Esophagus muscularis mucosa (tissue), 4 donors: ENCODE results near the gene FNDC1. TPM values are rescaled to one million over a fixed set of nuclear protein-coding genes. Genes with fewer than 3 reads are reported as not detected.

ENCODE experiments used
- DNase-seq: peaks from one replicate; pipeline ENCODE4 v3.0.0-alpha.2; 2017; ENCODE audit errors: extremely low spot score
- H3K27ac ChIP-seq, 4 donors: fragments of 200-600 bp; sonication (generic); replicated peaks in 1 of 4; 1 replicate in 3 of 4; 2 replicates in 1 of 4; pipeline ENCODE4 v1.5.1; 2016 to 2019; ENCODE audit warnings: mild to moderate bottlenecking in 1 of 4
- H3K27me3 ChIP-seq, 4 donors: fragments of 200-600 bp; sonication (generic); one replicate each; pipeline versions ENCODE4 v1.5.1 to v1.6.0; 2016 to 2019
- H3K36me3 ChIP-seq, 4 donors: fragments of 200-600 bp; sonication (generic); one replicate each; pipeline ENCODE4 v1.5.1; 2016 to 2019
- H3K4me1 ChIP-seq, 4 donors: fragments of 200-600 bp; sonication (generic); one replicate each; pipeline ENCODE4 v1.5.1; 2016 to 2019
- H3K4me3 ChIP-seq, 4 donors: fragments of 200-600 bp; sonication (generic); 1 replicate in 2 of 4; 2 replicates in 2 of 4; pipeline ENCODE4 v1.5.1; 2016 to 2019; ENCODE audit warnings: mild to moderate bottlenecking in 4 of 4, moderate library complexity in 1 of 4
- H3K9me3 ChIP-seq, 4 donors: fragments of 200-600 bp; sonication (generic); 1 replicate in 3 of 4; 2 replicates in 1 of 4; pipeline ENCODE4 v1.5.1; 2016 to 2019
- EP300 ChIP-seq: sonication (generic); formaldehyde crosslinking; IDR thresholded peaks from one replicate; pipeline ENCODE4 v1.6.1; 2017; ENCODE audit warnings: antibody characterized with exemption
- POLR2A ChIP-seq: fragments of 450-650 bp; IDR thresholded peaks from one replicate; pipeline ENCODE4 v1.6.1; 2017; ENCODE audit warnings: antibody characterized with exemption, moderate library complexity, mild to moderate bottlenecking, low read depth
- POLR2AphosphoS5 ChIP-seq, 2 donors: sonication (generic); formaldehyde crosslinking; IDR thresholded peaks; one replicate each; pipeline ENCODE4 v1.6.1; 2017; ENCODE audit warnings: antibody characterized with exemption in 2 of 2
- WGBS: methylation state at CpG from one replicate; pipeline ENCODE4 v1.1.5; 2018; 5-methylcytosine and 5-hydroxymethylcytosine counted together
- intact Hi-C: fragments of 100-400 bp; cut with DNase I; formaldehyde crosslinking; loops from one replicate; pipeline ENCODE4 v1.15.1; 2023
- total RNA-seq, 4 donors: library from RNA; depleted of rRNA; stranded (reverse); fragments of >200 nt; gene quantifications; one replicate each; pipeline versions ENCODE4 v1.1.0 to v1.2.1, GENCODE V29; 2016
- TF ChIP-seq, protein P1 (sequence below), 3 experiments: fragments of 200-600 bp in 2 of 3; fragments of 450-650 bp in 1 of 3; sonication (generic) in 2 of 3; IDR thresholded peaks; one replicate each; pipeline ENCODE4 v1.5.1; 2017 to 2019; ENCODE audit warnings: antibody characterized with exemption in 3 of 3, mild to moderate bottlenecking in 2 of 3, moderate library complexity in 1 of 3

FNDC1 gene
- total RNA-seq, 4 donors from 2014 or later = 0.84 to 11.2 (median 2.7) TPM

GRCh38 chr6:159303784-159304183, 134.6 kb downstream of the FNDC1 start:
- H3K4me1 ChIP-seq = peaks cover 0 to 17% (median 14%) of the 10 kb centered on the region in 4 donors
- no peaks in the 10 kb centered on the region for H3K36me3 ChIP-seq
- H3K9me3 ChIP-seq = no peaks in the 10 kb centered on the region
- no peak for DNase-seq
- no peak overlapping the region for H3K27ac ChIP-seq
- WGBS = 90% methylated on average over 2 of the region's 6 CpGs
- H3K4me3 ChIP-seq = no peak overlapping the region
- H3K27me3 ChIP-seq = no peaks in the 10 kb centered on the region
- TF ChIP-seq POLR2A = no peak
- intact Hi-C loops = no loop called here

- H3K4me3 ChIP-seq = no peak overlapping the region
- H3K27me3 ChIP-seq = no peaks in the 10 kb centered on the region
- H3K4me1 ChIP-seq = peaks cover 0 to 21% (median 15%) of the 10 kb centered on the region in 4 donors
- no peak overlapping the region for H3K27ac ChIP-seq
- 90% methylated on average over 1 of the region's 1 CpG for WGBS
- no peaks in the 10 kb centered on the region for H3K36me3 ChIP-seq
- intact Hi-C loops = no loop called here
- no peak for TF ChIP-seq POLR2AphosphoS5 (IDR thresholded peaks at IDR 0.05)
- TF ChIP-seq, protein P1, sequence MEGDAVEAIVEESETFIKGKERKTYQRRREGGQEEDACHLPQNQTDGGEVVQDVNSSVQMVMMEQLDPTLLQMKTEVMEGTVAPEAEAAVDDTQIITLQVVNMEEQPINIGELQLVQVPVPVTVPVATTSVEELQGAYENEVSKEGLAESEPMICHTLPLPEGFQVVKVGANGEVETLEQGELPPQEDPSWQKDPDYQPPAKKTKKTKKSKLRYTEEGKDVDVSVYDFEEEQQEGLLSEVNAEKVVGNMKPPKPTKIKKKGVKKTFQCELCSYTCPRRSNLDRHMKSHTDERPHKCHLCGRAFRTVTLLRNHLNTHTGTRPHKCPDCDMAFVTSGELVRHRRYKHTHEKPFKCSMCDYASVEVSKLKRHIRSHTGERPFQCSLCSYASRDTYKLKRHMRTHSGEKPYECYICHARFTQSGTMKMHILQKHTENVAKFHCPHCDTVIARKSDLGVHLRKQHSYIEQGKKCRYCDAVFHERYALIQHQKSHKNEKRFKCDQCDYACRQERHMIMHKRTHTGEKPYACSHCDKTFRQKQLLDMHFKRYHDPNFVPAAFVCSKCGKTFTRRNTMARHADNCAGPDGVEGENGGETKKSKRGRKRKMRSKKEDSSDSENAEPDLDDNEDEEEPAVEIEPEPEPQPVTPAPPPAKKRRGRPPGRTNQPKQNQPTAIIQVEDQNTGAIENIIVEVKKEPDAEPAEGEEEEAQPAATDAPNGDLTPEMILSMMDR (IDR thresholded peaks at IDR 0.05) = no peak
- no peak for TF ChIP-seq POLR2A
- TF ChIP-seq EP300 = no peak
- H3K9me3 ChIP-seq = no peaks in the 10 kb centered on the region
- no peak for DNase-seq
Measured at GRCh38 chr6:159304641-159305040, 135.4 kb downstream of the FNDC1 start.

GRCh38 chr6:159305159-159305558, 136.0 kb downstream of the FNDC1 start:
- Histone ChIP-seq H3K9me3 (no peaks in the 10 kb centered on the region), H3K27me3 (no peaks in the 10 kb centered on the region), H3K36me3 (no peaks in the 10 kb centered on the region), H3K4me1 (peaks cover 0 to 21% (median 15%) of the 10 kb centered on the region in 4 donors), H3K4me3 (no peak overlapping the region), H3K27ac (no peak overlapping the region)
- intact Hi-C loops = no loop called here
- no peak for DNase-seq
- 89% methylated on average over 5 of the region's 5 CpGs for WGBS
- no peak for TF ChIP-seq EP300
- TF ChIP-seq POLR2AphosphoS5 (IDR thresholded peaks at IDR 0.05) = no peak
- no peak for TF ChIP-seq POLR2A
- TF ChIP-seq, protein P1 (IDR thresholded peaks at IDR 0.05) = no peak

GRCh38 chr6:159305804-159306537, 136.8 kb downstream of the FNDC1 start:
- Histone ChIP-seq H3K27me3 (no peaks in the 10 kb centered on the region), H3K9me3 (no peaks in the 10 kb centered on the region), H3K36me3 (no peaks in the 10 kb centered on the region), H3K27ac (no peak overlapping the region), H3K4me3 (no peak overlapping the region), H3K4me1 (peaks cover 0 to 24% (median 16%) of the 10 kb centered on the region in 4 donors)
- DNase-seq = peak; percentile 55
- WGBS = 56% methylated on average over 3 of the region's 3 CpGs
- TF ChIP-seq, protein P1 (IDR thresholded peaks at IDR 0.05) = no peak
- TF ChIP-seq POLR2AphosphoS5 (IDR thresholded peaks at IDR 0.05) = no peak
- no peak for TF ChIP-seq POLR2A
- TF ChIP-seq EP300 = no peak
- intact Hi-C loops = no loop called here

- no peaks in the 10 kb centered on the region for H3K27me3 ChIP-seq
- DNase-seq = peak; percentile 34
- intact Hi-C loops = no loop called here
- H3K4me3 ChIP-seq = no peak overlapping the region
- H3K4me1 ChIP-seq = peaks cover 0 to 37% (median 26%) of the 10 kb centered on the region in 4 donors
- 83% methylated on average over 2 of the region's 2 CpGs for WGBS
- TF ChIP-seq POLR2A (no peak), POLR2AphosphoS5 (IDR thresholded peaks at IDR 0.05) (no peak), EP300 (no peak)
- TF ChIP-seq, protein P1 (IDR thresholded peaks at IDR 0.05) = no peak
- no peak overlapping the region for H3K27ac ChIP-seq
- H3K36me3 ChIP-seq = no peaks in the 10 kb centered on the region
- no peaks in the 10 kb centered on the region for H3K9me3 ChIP-seq
Measured at GRCh38 chr6:159307246-159307790, 138.1 kb downstream of the FNDC1 start.
